ENCODE measurements around the gene KLHL25. TPM values are rescaled to one million over a fixed set of nuclear protein-coding genes. Genes with fewer than 3 reads are reported as not detected.

Gene KLHL25
- polyA plus RNA-seq, 1 experiment: 4.5 TPM

DNA sequence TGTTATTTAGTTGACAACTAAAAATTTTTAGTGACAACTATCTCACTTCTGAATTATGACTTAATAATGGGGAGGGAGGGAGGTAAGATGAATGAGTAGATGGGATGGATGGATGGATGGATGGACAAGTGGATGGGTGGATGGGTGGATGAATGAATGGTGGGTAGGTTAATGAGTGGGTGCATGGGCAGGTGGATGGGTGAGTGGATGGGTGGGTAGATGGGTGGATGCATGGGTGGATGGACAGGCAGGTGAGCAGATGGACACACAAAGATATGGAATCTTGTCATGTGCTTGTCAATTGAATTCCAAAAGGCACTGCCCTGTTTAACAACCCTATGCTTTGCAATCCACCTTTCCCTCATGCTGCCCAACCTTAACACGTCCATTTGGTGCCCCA is 41.5 kb downstream of the KLHL25 start:
- H3K4me3 ChIP-seq (ENCODE audit: low read depth, low read length): no peak overlapping the region
- ChIA-PET CTCF (no interaction called here), POLR2A (no interaction called here)
- DNase-seq (ENCODE audit: low read depth): no peak
- TF ChIP-seq, protein P1, sequence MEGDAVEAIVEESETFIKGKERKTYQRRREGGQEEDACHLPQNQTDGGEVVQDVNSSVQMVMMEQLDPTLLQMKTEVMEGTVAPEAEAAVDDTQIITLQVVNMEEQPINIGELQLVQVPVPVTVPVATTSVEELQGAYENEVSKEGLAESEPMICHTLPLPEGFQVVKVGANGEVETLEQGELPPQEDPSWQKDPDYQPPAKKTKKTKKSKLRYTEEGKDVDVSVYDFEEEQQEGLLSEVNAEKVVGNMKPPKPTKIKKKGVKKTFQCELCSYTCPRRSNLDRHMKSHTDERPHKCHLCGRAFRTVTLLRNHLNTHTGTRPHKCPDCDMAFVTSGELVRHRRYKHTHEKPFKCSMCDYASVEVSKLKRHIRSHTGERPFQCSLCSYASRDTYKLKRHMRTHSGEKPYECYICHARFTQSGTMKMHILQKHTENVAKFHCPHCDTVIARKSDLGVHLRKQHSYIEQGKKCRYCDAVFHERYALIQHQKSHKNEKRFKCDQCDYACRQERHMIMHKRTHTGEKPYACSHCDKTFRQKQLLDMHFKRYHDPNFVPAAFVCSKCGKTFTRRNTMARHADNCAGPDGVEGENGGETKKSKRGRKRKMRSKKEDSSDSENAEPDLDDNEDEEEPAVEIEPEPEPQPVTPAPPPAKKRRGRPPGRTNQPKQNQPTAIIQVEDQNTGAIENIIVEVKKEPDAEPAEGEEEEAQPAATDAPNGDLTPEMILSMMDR (IDR thresholded peaks at IDR 0.05; ENCODE audit: insufficient read depth, low read depth, low read length): no peak
- H3K36me3 ChIP-seq (ENCODE audit: control insufficient read depth, insufficient read depth, low read length): peaks cover 4% of the 10 kb centered on the region; the same call in 1 of the 2 replicates
- H3K27me3 ChIP-seq (ENCODE audit: control insufficient read depth, insufficient read depth, low read length): no peaks in the 10 kb centered on the region

DNA sequence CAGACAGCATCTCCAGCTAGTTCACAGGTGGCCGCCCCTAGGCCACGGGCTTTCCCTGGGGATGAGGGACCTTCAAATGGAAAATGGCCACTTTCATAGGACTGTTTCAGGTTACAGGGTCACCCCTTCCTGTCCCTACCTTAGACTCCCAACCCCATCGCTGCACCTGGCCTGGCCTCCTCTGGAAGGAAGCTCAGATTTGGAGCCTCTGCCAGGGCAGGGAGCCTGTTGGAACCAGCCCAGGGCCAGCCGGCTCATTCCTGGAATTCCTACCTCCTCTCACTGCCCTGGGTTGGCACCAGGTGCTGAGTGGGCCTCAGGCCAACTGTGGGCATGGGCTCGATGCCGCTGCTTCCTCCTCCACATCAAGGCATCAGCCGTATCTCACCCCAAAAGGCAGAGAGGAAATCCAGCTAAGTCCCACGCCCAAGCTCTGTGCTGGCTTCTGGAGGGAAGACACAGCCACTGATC is 42.2 kb downstream of the KLHL25 start:
- Histone ChIP-seq H3K4me3 (ENCODE audit: low read depth, low read length) (no peak overlapping the region), H3K36me3 (ENCODE audit: control insufficient read depth, insufficient read depth, low read length) (peaks cover 5% of the 10 kb centered on the region), H3K27me3 (ENCODE audit: control insufficient read depth, insufficient read depth, low read length) (no peaks in the 10 kb centered on the region)
- TF ChIP-seq, protein P1 (IDR thresholded peaks at IDR 0.05; ENCODE audit: insufficient read depth, low read depth, low read length): no peak
- ChIA-PET POLR2A (no interaction called here), CTCF (interaction anchor here (2.1 kb wide), 1 partner anchor 11 kb away, joined by 5 read pairs; no protein-coding TSS in a partner anchor)
- DNase-seq (ENCODE audit: low read depth): no peak

DNA sequence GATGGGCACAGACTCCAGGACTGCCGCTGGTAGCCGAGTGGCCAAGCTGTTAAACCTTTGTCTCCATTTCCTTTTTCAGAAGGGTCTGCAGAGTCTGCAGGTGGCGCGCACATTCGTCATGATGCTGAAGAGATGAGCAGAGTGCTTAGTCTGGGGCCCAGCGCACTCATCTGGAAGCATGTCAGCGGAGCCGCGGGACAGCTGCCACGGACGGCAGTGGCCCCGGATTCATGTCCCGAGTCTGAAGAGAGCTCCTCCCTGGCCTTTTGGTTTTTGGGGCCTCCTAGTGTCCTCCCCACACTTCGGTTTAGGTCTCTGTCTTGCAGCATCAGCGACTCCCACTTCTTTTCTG is 42.6 kb downstream of the KLHL25 start:
- no peak for DNase-seq (ENCODE audit: low read depth)
- POLR2A ChIA-PET: no interaction called here
- Histone ChIP-seq H3K27me3 (ENCODE audit: control insufficient read depth, insufficient read depth, low read length) (no peaks in the 10 kb centered on the region), H3K4me3 (ENCODE audit: low read depth, low read length) (no peak overlapping the region), H3K36me3 (ENCODE audit: control insufficient read depth, insufficient read depth, low read length) (peaks cover 5% of the 10 kb centered on the region)
- TF ChIP-seq, protein P1 (IDR thresholded peaks at IDR 0.05; ENCODE audit: insufficient read depth, low read depth, low read length): no peak
- CTCF ChIA-PET: interaction anchor here (2.1 kb wide), 1 partner anchor 12 kb away, joined by 5 read pairs; no protein-coding TSS in a partner anchor

DNA sequence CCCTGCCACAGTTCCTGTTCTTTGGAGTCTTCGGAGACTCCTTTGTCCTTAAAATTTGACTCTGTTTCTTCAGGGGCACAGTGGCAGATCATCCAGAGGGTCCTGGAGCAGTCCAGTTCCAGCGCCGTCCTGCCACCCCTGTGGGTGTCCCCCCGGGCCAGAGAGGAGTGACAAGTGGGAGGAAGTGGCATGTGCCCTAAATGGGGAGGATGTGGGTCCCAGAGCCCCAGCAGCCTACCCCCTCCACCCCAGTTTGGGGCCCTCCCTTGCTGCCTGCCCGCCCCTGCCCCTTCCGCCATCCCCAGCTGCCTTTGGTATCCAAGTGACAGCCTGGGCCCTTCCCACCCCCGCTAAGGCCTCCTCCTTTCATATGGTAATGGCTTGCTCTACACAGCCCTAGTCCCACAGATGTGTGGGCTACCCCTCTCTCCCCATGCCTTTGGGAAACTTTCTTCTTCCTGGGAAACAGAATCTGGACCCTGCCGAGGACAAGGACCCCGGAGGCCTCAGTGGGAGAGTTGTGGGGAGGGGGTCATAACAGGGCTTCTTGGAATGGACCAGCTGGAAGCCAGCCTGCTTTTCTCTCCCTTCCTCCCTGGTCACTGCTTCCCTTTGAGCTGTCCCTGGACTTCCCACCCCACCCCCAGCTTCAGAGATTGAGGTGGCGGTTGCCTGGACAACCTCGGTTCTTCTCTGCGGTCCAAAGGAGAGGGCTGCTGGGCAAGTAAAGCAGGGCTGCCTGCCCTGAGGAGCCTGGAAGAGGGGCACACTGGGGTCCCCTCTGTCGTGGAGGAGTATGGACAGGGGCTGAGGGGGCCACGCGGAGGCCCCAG is 43.2 kb downstream of the KLHL25 start:
- TF ChIP-seq, protein P1 (IDR thresholded peaks at IDR 0.05; ENCODE audit: insufficient read depth, low read depth, low read length): no peak
- H3K27me3 ChIP-seq (ENCODE audit: control insufficient read depth, insufficient read depth, low read length): no peaks in the 10 kb centered on the region
- H3K4me3 ChIP-seq (ENCODE audit: low read depth, low read length): no peak overlapping the region
- DNase-seq (ENCODE audit: low read depth): no peak
- POLR2A ChIA-PET: no interaction called here
- peaks cover 8% of the 10 kb centered on the region for H3K36me3 ChIP-seq (ENCODE audit: control insufficient read depth, insufficient read depth, low read length)
- CTCF ChIA-PET: interaction anchor here (1.0 to 2.1 kb wide), 2 partner anchors 12 to 89 kb away, joined by 3 to 5 read pairs; no protein-coding TSS in a partner anchor
